Keratinocyte (primary cell): ENCODE data around the gene MYBPHL.

Experiments used
- CTCF ChIP-seq, 3 experiments: IDR thresholded peaks in 1 of 3; conservative IDR thresholded peaks in 1 of 3; optimal IDR thresholded peaks in 1 of 3; 2 replicates in 2 of 3; 3 replicates in 1 of 3; pipeline versions ENCODE3 to v1.5.1; 2011; ENCODE audit warnings: low read length in 3 of 3, mild to moderate bottlenecking in 3 of 3, moderate library complexity in 2 of 3, control low read depth in 1 of 3, inconsistent platforms in 1 of 3; ENCODE audit not compliant: insufficient read depth in 2 of 3; ENCODE audit errors: extremely low read depth in 1 of 3
- EZH2 ChIP-seq: IDR thresholded peaks from one replicate; pipeline ENCODE4 v1.6.1; 2012; ENCODE audit warnings: inconsistent platforms, mild to moderate bottlenecking, low read length, moderate library complexity

- TF ChIP-seq CTCF (optimal IDR thresholded peaks at IDR 0.05 in 1 of 3, IDR thresholded peaks at IDR 0.05 in 1 of 3, conservative IDR thresholded peaks at IDR 0.05 in 1 of 3; ENCODE audit: extremely low read depth in 1 of 3, insufficient read depth in 2 of 3, low read length in 3 of 3) (no peak), EZH2 (no peak)
Measured at GRCh38 chr1:109242387-109242786, 64.4 kb downstream of the MYBPHL start.
